ENCODE measurements around the gene C11orf71.

DNA sequence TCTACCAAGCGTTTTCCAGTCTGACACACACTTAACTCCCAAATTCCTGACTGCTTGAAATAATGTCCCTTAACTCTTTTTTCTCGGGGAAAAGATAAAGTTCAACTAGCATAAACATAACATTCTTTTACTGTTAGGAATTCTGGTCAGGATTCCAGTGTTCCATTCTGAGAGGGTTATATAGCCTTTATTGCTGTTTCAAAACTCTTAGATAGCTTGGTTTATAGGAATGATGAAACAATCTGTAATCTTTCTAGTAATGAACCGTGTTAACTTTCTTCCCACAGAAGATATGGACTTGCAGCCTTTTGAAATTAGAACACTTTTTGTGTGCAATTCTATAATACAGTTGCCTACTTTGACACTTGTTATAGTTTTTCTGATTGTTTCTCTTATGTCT lies 47.6 kb upstream of the C11orf71 start:
- TF ChIP-seq, protein P1, sequence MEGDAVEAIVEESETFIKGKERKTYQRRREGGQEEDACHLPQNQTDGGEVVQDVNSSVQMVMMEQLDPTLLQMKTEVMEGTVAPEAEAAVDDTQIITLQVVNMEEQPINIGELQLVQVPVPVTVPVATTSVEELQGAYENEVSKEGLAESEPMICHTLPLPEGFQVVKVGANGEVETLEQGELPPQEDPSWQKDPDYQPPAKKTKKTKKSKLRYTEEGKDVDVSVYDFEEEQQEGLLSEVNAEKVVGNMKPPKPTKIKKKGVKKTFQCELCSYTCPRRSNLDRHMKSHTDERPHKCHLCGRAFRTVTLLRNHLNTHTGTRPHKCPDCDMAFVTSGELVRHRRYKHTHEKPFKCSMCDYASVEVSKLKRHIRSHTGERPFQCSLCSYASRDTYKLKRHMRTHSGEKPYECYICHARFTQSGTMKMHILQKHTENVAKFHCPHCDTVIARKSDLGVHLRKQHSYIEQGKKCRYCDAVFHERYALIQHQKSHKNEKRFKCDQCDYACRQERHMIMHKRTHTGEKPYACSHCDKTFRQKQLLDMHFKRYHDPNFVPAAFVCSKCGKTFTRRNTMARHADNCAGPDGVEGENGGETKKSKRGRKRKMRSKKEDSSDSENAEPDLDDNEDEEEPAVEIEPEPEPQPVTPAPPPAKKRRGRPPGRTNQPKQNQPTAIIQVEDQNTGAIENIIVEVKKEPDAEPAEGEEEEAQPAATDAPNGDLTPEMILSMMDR (IDR thresholded peaks at IDR 0.05): no peak
- no peak for TF ChIP-seq EZH2 (IDR thresholded peaks at IDR 0.05; ENCODE audit: borderline replicate concordance, insufficient read depth, low read depth, low read length, poor library complexity, severe bottlenecking)

Data from B cell (primary cell).